ENCODE data around the gene RANBP3. TPM values are rescaled to one million over a fixed set of nuclear protein-coding genes. Genes with fewer than 3 reads are reported as not detected.
A peak's percentile ranks its signal among the peaks of the same experiment; 100 is the strongest.

RANBP3 gene
- total RNA-seq, 3 donors from 2014 or later: 54.4 to 66.2 (median 64.9) TPM

DNA sequence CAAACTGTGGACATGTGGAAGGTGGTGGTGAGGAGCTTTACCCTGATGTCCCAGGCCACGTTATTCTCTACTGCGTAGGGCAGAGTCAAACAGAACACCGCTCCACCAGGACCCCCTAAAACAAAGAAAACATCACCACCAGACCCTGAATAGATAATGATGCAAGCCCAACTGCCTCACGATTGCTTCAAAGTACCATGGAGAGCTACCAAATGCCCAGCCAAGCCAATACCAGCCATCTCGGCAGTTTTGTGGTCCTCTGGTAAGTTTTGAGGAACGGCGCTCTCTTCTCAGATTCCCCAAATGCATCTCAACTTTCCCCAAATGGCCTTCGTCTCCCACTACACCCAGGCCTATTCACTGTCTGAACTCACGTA lies 5.6 kb downstream of the RANBP3 start:
- TF ChIP-seq, protein P1, sequence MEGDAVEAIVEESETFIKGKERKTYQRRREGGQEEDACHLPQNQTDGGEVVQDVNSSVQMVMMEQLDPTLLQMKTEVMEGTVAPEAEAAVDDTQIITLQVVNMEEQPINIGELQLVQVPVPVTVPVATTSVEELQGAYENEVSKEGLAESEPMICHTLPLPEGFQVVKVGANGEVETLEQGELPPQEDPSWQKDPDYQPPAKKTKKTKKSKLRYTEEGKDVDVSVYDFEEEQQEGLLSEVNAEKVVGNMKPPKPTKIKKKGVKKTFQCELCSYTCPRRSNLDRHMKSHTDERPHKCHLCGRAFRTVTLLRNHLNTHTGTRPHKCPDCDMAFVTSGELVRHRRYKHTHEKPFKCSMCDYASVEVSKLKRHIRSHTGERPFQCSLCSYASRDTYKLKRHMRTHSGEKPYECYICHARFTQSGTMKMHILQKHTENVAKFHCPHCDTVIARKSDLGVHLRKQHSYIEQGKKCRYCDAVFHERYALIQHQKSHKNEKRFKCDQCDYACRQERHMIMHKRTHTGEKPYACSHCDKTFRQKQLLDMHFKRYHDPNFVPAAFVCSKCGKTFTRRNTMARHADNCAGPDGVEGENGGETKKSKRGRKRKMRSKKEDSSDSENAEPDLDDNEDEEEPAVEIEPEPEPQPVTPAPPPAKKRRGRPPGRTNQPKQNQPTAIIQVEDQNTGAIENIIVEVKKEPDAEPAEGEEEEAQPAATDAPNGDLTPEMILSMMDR (IDR thresholded peaks at IDR 0.05): no peak
- no peak for TF ChIP-seq POLR2A (IDR thresholded peaks at IDR 0.05)
- no peak for TF ChIP-seq POLR2AphosphoS5 (IDR thresholded peaks at IDR 0.05)
- Histone ChIP-seq H3K36me3 (no peaks in the 10 kb centered on the region), H3K27ac (no peak overlapping the region), H3K4me3 (no peak overlapping the region), H3K9me3 (no peaks in the 10 kb centered on the region), H3K4me1 (peaks cover 3 to 35% of the 10 kb centered on the region in 2 donors), H3K27me3 (no peaks in the 10 kb centered on the region)
- intact Hi-C loops (cut with DNase I; ENCODE audit: low total_unique reads): no loop called here
- no peak for DNase-seq (ENCODE audit: low spot score in 2 of 2)

DNA sequence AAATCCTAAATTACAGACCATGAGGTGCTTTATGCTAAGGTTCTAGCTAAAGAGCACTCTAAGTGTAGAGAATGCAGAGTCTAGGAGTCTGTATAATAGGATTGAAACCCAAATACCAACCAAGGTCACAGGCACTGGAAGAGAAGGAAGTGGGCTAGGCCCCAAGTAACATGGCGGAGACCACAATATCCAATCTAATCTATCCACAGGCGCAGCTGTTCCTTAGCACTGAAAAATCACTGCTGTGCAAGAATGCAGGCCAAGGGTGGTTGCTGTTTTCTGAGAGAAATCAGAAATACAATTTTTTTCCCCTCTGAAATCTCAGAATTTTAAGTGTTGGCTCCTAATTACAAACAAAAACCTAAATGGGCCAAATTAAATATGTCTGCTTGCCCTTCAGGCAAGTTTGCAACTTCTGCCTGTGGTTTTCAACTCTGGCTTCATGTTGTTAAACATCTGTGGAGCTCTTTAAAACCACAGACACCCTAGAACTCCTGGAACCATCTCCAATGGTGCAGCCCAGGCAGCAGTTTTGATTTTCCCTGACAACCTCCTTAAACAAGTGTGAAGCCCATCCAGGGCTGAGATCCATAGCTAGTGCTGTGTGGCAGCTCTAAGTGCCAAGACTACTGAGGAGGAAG lies 6.1 kb downstream of the RANBP3 start:
- H3K4me1 ChIP-seq: peaks cover 2 to 33% of the 10 kb centered on the region in 2 donors
- H3K9me3 ChIP-seq: no peaks in the 10 kb centered on the region
- DNase-seq (ENCODE audit: low spot score in 2 of 2): no peak
- H3K27ac ChIP-seq: no peak overlapping the region
- no peaks in the 10 kb centered on the region for H3K36me3 ChIP-seq
- no peak overlapping the region for H3K4me3 ChIP-seq
- TF ChIP-seq, protein P1 (IDR thresholded peaks at IDR 0.05): no peak
- TF ChIP-seq POLR2A (IDR thresholded peaks at IDR 0.05) (no peak), POLR2AphosphoS5 (IDR thresholded peaks at IDR 0.05) (no peak)
- no peaks in the 10 kb centered on the region for H3K27me3 ChIP-seq
- intact Hi-C loops (cut with DNase I; ENCODE audit: low total_unique reads): no loop called here

DNA sequence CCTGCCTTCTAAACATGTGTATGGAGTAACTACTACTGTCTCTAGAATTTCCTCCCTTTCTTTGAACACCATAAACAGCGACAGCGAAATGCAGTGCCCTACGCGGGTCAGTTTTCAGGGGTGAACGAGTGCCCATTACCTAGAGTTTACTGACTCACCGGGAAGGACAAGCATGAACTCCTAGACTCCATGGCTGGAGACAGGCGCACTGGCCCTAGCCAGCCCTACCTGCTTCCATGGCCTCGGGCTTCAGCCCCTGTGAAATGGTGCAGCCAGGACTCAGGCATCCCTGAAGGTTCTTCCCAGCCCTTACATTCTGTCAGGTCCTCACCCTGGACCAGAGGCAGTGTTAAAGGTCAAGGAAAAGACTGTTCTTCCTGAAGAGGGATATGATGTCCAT lies 8.5 kb downstream of the RANBP3 start:
- Histone ChIP-seq H3K4me1 (peaks cover 0 to 14% of the 10 kb centered on the region in 2 donors), H3K36me3 (no peaks in the 10 kb centered on the region), H3K27ac (peak overlapping the region in 1 of 2 donors; percentile 75), H3K9me3 (no peaks in the 10 kb centered on the region), H3K27me3 (no peaks in the 10 kb centered on the region), H3K4me3 (no peak overlapping the region)
- intact Hi-C loops (cut with DNase I; ENCODE audit: low total_unique reads): no loop called here
- no peak for DNase-seq (ENCODE audit: low spot score in 2 of 2)
- TF ChIP-seq POLR2A (IDR thresholded peaks at IDR 0.05): no peak

DNA sequence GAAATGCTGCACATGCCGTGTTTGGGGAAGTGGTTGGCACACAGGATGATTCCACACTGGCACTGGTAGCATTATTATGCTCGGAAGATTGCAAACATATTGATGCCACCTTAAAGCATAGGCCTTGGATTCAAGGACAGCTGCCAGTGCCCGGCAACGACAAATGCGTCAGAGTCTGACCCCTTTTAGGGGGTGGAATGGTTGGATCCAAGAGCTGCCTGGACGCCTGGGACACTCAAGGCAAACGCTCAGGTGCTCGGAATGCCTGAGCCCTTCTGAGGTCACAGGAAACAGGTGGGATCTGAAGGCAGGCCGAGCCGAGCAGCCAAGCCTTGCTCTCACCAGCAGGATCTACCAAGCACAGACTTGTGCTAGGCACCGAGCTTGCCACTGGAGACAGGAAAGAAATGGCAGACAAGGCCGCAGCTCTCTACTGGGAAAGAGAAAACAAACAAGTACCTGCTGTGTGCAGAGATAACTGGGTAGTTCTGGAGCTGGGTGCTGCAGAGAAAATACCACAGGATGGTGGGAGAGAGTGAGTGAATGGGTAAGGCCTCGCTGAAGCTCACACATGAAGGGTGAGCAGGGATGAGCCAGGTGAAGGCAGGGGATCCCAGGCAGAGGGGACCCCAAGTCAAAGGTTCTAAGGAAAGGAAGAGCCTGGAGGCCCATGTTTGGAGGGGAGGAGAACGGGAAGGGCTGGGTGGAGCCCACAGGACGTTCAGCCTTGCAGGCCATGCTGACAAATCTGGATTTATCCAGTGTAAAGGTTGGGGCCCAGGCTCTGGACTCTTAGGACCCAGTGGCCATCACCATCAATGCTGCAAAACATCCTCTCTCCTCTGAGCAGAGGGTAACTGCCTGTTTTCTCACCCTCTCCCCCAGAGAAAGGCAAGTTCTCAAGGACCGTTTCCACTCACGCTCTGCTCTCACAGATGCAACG lies 9.2 kb downstream of the RANBP3 start:
- Histone ChIP-seq H3K27me3 (no peaks in the 10 kb centered on the region), H3K9me3 (no peaks in the 10 kb centered on the region), H3K4me3 (peak overlapping the region in 1 of 3 donors; percentile 8), H3K4me1 (peaks cover 0 to 14% of the 10 kb centered on the region in 2 donors), H3K36me3 (no peaks in the 10 kb centered on the region), H3K27ac (peak overlapping the region; percentile 66 to 75)
- intact Hi-C loops (cut with DNase I; ENCODE audit: low total_unique reads): no loop called here
- no peak for DNase-seq (ENCODE audit: low spot score in 2 of 2)
- TF ChIP-seq, protein P1 (IDR thresholded peaks at IDR 0.05): no peak
- no peak for TF ChIP-seq POLR2AphosphoS5 (IDR thresholded peaks at IDR 0.05)
- TF ChIP-seq POLR2A (IDR thresholded peaks at IDR 0.05): no peak

DNA sequence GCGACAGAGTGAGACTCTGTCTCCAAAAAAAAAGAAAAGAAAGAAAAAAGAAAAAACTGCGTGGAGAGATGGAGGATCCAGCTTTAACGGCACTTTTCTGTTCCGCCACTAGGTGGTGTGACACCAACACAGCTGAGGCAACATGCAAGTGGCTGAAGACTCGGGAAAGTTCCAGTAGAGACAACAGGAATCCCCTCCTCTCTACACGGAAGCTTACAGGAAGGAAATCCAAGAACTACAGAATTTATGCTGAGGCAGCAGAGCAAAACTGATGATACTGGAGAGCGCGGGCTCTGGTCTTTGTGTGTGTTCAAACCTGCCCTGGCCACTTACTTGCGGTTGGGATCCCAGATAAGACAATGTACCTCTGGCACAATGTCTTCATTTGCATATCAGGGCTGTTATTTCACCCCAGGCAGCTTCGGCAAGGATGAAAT lies 9.9 kb downstream of the RANBP3 start:
- Histone ChIP-seq H3K27me3 (no peaks in the 10 kb centered on the region), H3K4me1 (peaks cover 0 to 14% of the 10 kb centered on the region in 2 donors), H3K36me3 (no peaks in the 10 kb centered on the region), H3K9me3 (no peaks in the 10 kb centered on the region), H3K27ac (peak overlapping the region; percentile 66 to 75), H3K4me3 (peak overlapping the region in 1 of 3 donors; percentile 8)
- intact Hi-C loops (cut with DNase I; ENCODE audit: low total_unique reads): no loop called here
- DNase-seq (ENCODE audit: low spot score in 2 of 2): peak in 1 of 2 donors; percentile 56
- TF ChIP-seq POLR2AphosphoS5 (IDR thresholded peaks at IDR 0.05) (no peak), POLR2A (IDR thresholded peaks at IDR 0.05) (no peak)
- TF ChIP-seq, protein P1 (IDR thresholded peaks at IDR 0.05): peak; percentile 73 to 87 (median 80)
